ENCODE data around the gene CAVIN4. TPM values are rescaled to one million over a fixed set of nuclear protein-coding genes. Genes with fewer than 3 reads are reported as not detected.

The CAVIN4 gene
- total RNA-seq, 2 experiments from 2014 or later, result 0.08 TPM; not detected in 1

DNA sequence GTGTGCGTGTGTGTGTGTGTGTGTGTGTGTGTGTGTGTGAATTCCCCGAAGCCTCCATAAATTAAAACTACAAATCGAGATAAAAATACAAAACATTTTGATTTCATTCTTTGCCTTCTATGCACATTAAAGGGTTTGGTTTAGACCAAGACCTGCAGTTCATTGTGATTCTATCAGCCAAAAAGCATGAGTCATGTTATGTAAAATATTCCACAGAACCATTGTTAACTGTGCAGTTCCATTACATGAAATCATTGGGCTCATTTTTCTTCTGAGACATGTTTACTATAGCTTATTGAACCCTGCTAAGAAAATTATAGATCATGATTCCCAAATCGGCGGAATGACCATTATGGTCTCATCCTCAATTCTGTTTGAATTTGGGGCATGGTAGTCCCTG, 11.7 kb downstream of the CAVIN4 start:
- no peak overlapping the region for H3K27ac Mint-ChIP-seq
- H3K27me3 Mint-ChIP-seq, result no peaks in the 10 kb centered on the region

DNA sequence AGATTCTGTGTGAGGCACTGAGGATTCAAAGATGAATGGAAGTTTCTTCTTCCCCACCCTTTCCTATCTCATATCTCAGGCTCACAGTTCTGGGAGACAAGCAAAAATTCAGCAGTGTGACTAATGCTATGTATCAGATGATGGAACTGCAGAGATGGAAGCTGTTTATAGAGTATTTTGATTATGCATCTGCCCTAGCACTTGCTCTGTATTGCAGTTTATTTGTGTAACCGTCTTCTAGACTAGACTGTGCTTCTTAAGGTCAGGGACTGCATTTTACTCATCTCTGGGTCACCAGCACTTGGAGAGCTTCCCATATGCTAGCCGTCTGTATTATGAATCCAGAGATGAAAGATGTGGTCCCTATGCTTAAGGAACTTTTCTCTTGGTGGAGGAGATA, 12.6 kb downstream of the CAVIN4 start:
- POLR2A ChIA-PET, result no interaction called here
- no peak overlapping the region for H3K4me3 ChIP-seq (ENCODE audit: low read length)
- CTCF ChIA-PET, result no interaction called here
- H3K36me3 ChIP-seq (ENCODE audit: insufficient read depth, low read length), result no peaks in the 10 kb centered on the region
- no peak for DNase-seq
- no peaks in the 10 kb centered on the region for H3K36me3 Mint-ChIP-seq (ENCODE audit: low read depth)
- intact Hi-C loops (cut with DNase I, micrococcal nuclease), result loop anchor here (10.0 kb wide), 4 partner anchors 236 to 1616 kb away; partner anchors contain the start of gene TEX10 (in 1 of the 2)
- no peaks in the 10 kb centered on the region for H3K27me3 Mint-ChIP-seq
- H3K4me1 Mint-ChIP-seq (ENCODE audit: low read depth), result peaks cover 5% of the 10 kb centered on the region
- no peaks in the 10 kb centered on the region for H3K27me3 ChIP-seq (ENCODE audit: control insufficient read depth in 1 of 2, insufficient read depth in 2 of 2, low read length in 2 of 2)
- no peak for ATAC-seq (ENCODE audit: poor library complexity)
- no peak overlapping the region for H3K27ac ChIP-seq (ENCODE audit: low read depth in 1 of 2, low read length in 2 of 2)
- H3K9me3 ChIP-seq (ENCODE audit: control insufficient read depth in 1 of 2, insufficient read depth in 1 of 2, low read length in 2 of 2), result no peaks in the 10 kb centered on the region
- H3K4me3 Mint-ChIP-seq, result no peak overlapping the region
- no peak overlapping the region for H3K27ac Mint-ChIP-seq
- no peaks in the 10 kb centered on the region for H3K9me3 Mint-ChIP-seq
- TF ChIP-seq, protein P1, sequence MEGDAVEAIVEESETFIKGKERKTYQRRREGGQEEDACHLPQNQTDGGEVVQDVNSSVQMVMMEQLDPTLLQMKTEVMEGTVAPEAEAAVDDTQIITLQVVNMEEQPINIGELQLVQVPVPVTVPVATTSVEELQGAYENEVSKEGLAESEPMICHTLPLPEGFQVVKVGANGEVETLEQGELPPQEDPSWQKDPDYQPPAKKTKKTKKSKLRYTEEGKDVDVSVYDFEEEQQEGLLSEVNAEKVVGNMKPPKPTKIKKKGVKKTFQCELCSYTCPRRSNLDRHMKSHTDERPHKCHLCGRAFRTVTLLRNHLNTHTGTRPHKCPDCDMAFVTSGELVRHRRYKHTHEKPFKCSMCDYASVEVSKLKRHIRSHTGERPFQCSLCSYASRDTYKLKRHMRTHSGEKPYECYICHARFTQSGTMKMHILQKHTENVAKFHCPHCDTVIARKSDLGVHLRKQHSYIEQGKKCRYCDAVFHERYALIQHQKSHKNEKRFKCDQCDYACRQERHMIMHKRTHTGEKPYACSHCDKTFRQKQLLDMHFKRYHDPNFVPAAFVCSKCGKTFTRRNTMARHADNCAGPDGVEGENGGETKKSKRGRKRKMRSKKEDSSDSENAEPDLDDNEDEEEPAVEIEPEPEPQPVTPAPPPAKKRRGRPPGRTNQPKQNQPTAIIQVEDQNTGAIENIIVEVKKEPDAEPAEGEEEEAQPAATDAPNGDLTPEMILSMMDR (IDR thresholded peaks at IDR 0.05), result no peak
- H3K4me1 ChIP-seq (ENCODE audit: insufficient read depth, low read length), result no peaks in the 10 kb centered on the region

More for the DNA sequence above, 11.7 kb downstream of the CAVIN4 start:
- Histone ChIP-seq H3K9me3 (ENCODE audit: control insufficient read depth in 1 of 2, insufficient read depth in 1 of 2, low read length in 2 of 2) (no peaks in the 10 kb centered on the region), H3K36me3 (ENCODE audit: insufficient read depth, low read length) (no peaks in the 10 kb centered on the region), H3K4me1 (ENCODE audit: insufficient read depth, low read length) (no peaks in the 10 kb centered on the region), H3K27ac (ENCODE audit: low read depth in 1 of 2, low read length in 2 of 2) (no peak overlapping the region), H3K4me3 (ENCODE audit: low read length) (no peak overlapping the region), H3K27me3 (ENCODE audit: control insufficient read depth in 1 of 2, insufficient read depth in 2 of 2, low read length in 2 of 2) (no peaks in the 10 kb centered on the region)
- Mint-ChIP-seq H3K4me3 (no peak overlapping the region), H3K9me3 (no peaks in the 10 kb centered on the region), H3K4me1 (ENCODE audit: low read depth) (no peaks in the 10 kb centered on the region), H3K36me3 (ENCODE audit: low read depth) (no peaks in the 10 kb centered on the region)
- POLR2A ChIA-PET, result no interaction called here
- TF ChIP-seq, protein P1 (IDR thresholded peaks at IDR 0.05), result no peak
- CTCF ChIA-PET, result no interaction called here
- intact Hi-C loops (cut with DNase I, micrococcal nuclease), result no loop called here
- ATAC-seq (ENCODE audit: poor library complexity) (no peak), DNase-seq (no peak)

DNA sequence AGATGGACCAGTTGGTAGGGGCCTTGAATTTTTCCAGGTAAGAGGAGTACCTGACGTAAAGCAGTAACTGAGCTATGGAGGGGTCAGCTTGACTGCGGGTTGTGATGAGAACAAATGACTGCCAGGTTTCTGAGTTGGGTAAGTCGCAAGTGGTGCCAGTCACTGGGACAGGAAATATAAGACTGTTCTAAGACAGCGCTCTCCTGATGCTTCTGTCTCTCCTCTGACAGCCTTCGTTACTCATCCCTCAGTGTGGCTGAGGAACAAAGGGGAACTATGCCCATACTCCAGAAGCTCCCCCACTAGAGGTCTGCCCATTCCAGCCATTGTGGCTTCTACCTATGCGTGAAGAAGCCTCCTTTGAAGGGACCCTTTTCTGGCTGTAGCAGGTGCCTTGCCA, 13.3 kb downstream of the CAVIN4 start:
- DNase-seq (no peak), ATAC-seq (ENCODE audit: poor library complexity) (no peak)
- H3K36me3 ChIP-seq (ENCODE audit: insufficient read depth, low read length), result no peaks in the 10 kb centered on the region
- no peak overlapping the region for H3K27ac Mint-ChIP-seq
- intact Hi-C loops (cut with DNase I, micrococcal nuclease), result loop anchor here (10.0 kb wide), 4 partner anchors 236 to 1616 kb away; partner anchors contain the start of gene TEX10 (in 1 of the 2)
- H3K27ac ChIP-seq (ENCODE audit: low read depth in 1 of 2, low read length in 2 of 2), result no peak overlapping the region
- peaks cover 11% of the 10 kb centered on the region for H3K4me1 Mint-ChIP-seq (ENCODE audit: low read depth)
- H3K4me1 ChIP-seq (ENCODE audit: insufficient read depth, low read length), result no peaks in the 10 kb centered on the region
- H3K36me3 Mint-ChIP-seq (ENCODE audit: low read depth), result no peaks in the 10 kb centered on the region
- ChIA-PET CTCF (no interaction called here), POLR2A (no interaction called here)
- H3K27me3 Mint-ChIP-seq, result no peaks in the 10 kb centered on the region
- no peak overlapping the region for H3K4me3 ChIP-seq (ENCODE audit: low read length)
- TF ChIP-seq, protein P1 (IDR thresholded peaks at IDR 0.05), result no peak
- H3K27me3 ChIP-seq (ENCODE audit: control insufficient read depth in 1 of 2, insufficient read depth in 2 of 2, low read length in 2 of 2), result no peaks in the 10 kb centered on the region
- no peaks in the 10 kb centered on the region for H3K9me3 Mint-ChIP-seq
- no peaks in the 10 kb centered on the region for H3K9me3 ChIP-seq (ENCODE audit: control insufficient read depth in 1 of 2, insufficient read depth in 1 of 2, low read length in 2 of 2)
- H3K4me3 Mint-ChIP-seq, result no peak overlapping the region

Measured in CD4-positive, alpha-beta T cell (primary cell).